Activated CD4-positive, alpha-beta T cell treated with anti-CD3 and anti-CD28 coated beads, Interleukin-2, amount 50 U/mL, for 16 hours (primary cell): ENCODE measurements around the gene ADGRD1.

Experiments used
- DNase-seq: peaks from one replicate; pipeline ENCODE4 v3.0.0-alpha.2; 2020

The ADGRD1 gene

GRCh38 chr12:131129839-131130238 is 176.1 kb downstream of the ADGRD1 start:
- DNase-seq = no peak

- DNase-seq = no peak
These were observed 176.7 kb downstream of the ADGRD1 start for GRCh38 chr12:131130311-131130911.

GRCh38 chr12:131131077-131131807 is 177.5 kb downstream of the ADGRD1 start:
- no peak for DNase-seq

DNA sequence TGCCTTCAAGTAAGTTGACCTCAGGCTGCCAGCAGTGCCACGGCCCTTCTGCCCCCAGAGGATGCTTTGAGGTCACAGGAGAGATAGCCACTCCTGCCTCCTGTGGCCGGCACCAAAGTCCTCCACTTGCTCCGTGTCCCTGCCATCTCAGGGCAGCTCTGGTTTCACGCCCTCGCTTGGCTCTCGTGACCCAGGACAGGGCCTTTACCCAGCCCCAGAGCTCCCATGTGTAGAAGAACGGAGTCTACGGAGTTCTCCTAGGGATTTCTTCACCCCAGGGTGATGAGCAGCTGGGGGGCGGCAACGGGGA is 178.1 kb downstream of the ADGRD1 start:
- no peak for DNase-seq

GRCh38 chr12:131132118-131132892 is 178.6 kb downstream of the ADGRD1 start:
- peak; percentile 65 for DNase-seq

- DNase-seq = no peak
These were observed 179.6 kb downstream of the ADGRD1 start for GRCh38 chr12:131133015-131133905.

DNA sequence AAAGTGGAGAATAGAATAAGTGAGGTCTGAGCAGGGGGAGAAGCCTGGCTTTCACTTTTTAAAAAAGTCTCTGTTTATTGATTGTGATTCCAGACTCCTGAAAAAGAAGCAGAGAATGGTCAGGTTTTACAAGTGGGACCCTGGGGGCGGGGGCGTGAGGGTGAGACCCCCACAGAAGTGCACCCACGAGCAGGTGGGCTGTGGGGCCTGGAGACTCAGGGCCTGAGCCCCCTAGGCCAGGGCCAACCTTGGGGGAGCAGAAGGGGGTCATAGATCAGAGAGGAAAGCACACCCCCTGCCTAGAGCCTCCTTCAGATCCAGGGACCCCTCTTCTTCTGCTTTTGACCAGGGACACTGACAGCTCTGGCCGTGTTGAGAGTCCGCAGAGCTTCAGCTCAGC is 180.3 kb downstream of the ADGRD1 start:
- DNase-seq = no peak

DNA sequence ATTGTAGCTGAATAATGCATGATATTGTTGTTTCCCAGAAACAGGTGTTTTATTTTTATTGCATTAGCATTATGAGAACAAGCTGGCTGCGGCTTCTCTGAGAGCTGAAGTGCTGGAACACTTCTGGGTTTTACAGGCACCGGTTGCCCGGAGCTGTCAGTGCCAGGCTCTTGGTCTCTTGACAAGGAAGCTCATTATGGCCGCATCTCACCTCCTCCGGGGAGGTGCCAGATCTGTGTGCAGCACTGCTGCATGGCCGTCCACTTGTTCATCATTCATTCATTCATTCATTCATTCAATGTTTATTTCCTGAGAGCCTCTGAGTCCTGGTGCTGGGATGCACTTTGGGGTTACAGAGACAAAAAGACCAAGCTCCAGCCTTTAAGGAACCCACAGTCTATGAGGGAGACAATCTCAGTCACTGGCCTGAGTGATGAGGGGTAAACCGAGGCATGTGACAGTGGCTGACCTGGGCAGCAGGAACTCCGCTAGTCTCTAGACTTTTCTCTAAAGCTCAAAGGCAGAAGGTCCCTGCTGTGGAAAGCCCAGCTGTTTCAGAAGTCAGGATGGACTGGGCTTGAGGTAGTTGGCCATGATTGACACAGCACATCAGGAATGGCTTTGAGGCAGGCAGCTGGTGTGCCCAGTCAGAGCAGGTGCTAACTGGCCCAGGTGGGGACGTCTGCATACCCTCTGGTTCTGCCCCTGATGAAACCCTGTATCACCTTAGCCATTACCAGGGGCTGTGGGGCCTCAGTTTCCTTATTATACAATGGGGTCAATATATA is 181.0 kb downstream of the ADGRD1 start:
- DNase-seq = no peak

- no peak for DNase-seq
These were observed 181.6 kb downstream of the ADGRD1 start for GRCh38 chr12:131135311-131135785.

GRCh38 chr12:131135786-131136538 is 182.3 kb downstream of the ADGRD1 start:
- no peak for DNase-seq

DNA sequence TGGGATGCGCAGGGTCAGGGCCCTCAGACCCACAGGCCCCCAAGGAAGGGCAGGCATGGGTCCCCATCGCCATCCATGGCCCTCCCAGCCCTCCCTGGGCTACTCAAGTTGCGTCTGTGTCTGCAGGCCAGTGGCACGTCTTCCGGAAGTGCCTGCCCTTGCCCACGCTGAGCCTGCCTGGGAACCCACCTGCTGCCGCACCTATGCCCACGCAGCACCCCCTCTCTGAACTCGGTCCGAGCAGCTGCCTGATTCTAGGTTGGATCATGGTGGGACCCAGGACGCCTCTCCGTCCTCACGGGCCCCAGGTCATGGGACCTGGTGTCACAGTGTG is 182.8 kb downstream of the ADGRD1 start:
- DNase-seq = no peak

GRCh38 chr12:131137009-131137835 is 183.5 kb downstream of the ADGRD1 start:
- no peak for DNase-seq

- DNase-seq = no peak
These were observed 184.3 kb downstream of the ADGRD1 start for GRCh38 chr12:131137836-131138637.

- DNase-seq = no peak
These were observed 185.1 kb downstream of the ADGRD1 start for GRCh38 chr12:131138638-131139362.

DNA sequence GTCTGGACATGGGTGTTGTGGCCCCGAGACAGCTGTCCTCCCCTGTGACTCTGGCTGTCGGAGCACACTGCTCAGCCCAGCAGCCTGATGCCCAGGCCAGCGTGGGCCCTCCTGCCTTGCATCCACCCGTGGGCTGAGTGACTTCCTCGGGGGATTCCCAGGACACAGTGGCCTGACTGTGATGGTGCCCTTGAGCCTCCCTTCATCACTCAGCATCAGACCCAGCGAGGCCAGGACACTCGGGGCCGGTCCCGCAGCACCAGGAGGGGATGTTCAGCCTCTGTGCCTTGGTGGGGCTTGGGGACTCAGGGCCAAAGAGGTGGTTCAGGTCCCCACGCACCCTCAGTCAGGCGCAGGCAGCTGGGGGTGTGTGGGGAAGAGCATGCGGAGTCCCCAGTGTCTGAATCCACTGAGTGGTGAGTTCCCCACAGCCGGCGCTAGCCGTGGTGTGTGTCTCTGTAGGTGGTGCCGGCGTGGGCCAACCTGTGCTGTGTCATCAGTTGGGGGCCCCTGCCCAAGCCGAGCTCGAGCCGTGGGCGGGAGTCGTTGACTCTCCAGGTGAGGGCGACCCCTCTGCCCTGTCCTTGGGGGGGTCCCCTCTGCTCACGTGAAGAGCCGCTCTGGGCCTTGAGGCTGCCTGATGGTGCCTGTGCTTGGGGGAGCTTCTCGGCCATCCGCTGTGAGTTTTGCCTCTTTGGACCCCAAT is 185.8 kb downstream of the ADGRD1 start:
- DNase-seq = no peak

DNA sequence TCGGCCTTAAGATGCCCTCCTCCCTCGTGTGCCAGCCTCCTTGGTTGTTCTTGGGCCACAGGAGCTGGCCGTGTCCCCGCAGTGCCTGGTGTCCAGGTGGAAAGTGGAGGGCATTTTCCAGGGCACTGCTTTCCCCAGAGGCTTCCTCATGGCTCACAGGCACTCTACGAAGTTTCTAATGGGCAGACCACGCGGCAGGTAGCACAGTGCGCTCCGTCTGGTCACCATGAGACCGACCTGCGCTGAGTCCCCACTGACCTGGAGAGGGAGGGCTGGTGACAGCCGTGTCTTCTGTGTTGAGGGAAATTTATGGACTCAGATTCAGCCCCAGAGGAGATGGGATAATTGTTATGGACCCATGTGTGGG is 186.3 kb downstream of the ADGRD1 start:
- DNase-seq = no peak

- no peak for DNase-seq
These were observed 187.0 kb downstream of the ADGRD1 start for GRCh38 chr12:131140697-131141096.

GRCh38 chr12:131141514-131141913 is 187.8 kb downstream of the ADGRD1 start:
- DNase-seq = no peak
